Suprapubic skin (tissue), 3 donors: ENCODE measurements around the gene APEH.
"Not testable (repeated sequence)": the region's sequence is repeated elsewhere in the genome, so short reads cannot be mapped to it uniquely, and the experiment has no call there.

Source experiments
- POLR2A ChIP-seq, 2 donors: fragments of 450-650 bp; IDR thresholded peaks; one replicate each; pipeline ENCODE4 v1.6.1; 2017; ENCODE audit warnings: antibody characterized with exemption in 2 of 2, mild to moderate bottlenecking in 2 of 2, moderate library complexity in 2 of 2
- TF ChIP-seq, protein P1 (sequence below), 2 donors: fragments of 200-600 bp in 1 of 2; fragments of 450-650 bp in 1 of 2; sonication (generic) in 1 of 2; IDR thresholded peaks; one replicate each; pipeline ENCODE4 v1.5.1; 2016 to 2019; ENCODE audit warnings: antibody characterized with exemption in 2 of 2, mild to moderate bottlenecking in 1 of 2, moderate library complexity in 1 of 2

DNA sequence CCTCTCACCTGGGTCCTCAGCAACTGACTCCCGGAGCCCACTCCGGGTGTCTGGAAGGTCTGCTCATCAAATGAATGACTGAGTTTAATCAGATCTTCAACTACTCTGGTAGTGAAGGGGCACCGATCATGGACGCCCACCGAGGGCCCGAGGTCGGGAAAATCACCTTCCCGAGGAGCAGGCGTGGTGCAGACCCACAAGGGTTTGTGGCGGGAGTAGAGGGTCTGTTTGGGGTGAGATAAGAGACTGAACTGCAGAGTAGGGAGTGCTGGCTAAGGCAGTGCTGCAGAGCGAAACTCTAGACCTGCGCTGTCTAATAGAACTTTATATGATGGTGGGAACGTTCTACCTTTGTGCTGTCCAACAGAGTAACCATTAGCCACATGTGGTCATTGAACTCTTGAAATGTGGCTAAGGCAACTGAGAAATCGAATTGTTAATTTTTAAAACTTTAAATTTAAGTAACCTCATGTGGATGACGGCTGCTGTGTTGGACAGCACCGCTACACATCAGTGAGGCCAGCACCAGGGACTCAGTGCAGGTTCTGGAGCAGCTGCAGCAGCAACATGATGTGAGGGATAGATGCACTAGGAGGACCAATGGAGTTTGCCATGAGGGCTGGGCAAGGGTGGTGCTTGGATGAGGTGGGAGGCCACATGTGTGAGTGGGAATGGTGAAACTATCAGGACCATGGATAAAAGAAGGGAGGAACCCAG, 15.9 kb downstream of the APEH start:
- TF ChIP-seq POLR2A (IDR thresholded peaks at IDR 0.05) = not testable (repeated sequence)
- TF ChIP-seq, protein P1, sequence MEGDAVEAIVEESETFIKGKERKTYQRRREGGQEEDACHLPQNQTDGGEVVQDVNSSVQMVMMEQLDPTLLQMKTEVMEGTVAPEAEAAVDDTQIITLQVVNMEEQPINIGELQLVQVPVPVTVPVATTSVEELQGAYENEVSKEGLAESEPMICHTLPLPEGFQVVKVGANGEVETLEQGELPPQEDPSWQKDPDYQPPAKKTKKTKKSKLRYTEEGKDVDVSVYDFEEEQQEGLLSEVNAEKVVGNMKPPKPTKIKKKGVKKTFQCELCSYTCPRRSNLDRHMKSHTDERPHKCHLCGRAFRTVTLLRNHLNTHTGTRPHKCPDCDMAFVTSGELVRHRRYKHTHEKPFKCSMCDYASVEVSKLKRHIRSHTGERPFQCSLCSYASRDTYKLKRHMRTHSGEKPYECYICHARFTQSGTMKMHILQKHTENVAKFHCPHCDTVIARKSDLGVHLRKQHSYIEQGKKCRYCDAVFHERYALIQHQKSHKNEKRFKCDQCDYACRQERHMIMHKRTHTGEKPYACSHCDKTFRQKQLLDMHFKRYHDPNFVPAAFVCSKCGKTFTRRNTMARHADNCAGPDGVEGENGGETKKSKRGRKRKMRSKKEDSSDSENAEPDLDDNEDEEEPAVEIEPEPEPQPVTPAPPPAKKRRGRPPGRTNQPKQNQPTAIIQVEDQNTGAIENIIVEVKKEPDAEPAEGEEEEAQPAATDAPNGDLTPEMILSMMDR (IDR thresholded peaks at IDR 0.05) = not testable (repeated sequence)
